GM18867 (cell line): ENCODE results near the gene COPG1.
A peak's percentile ranks its signal among the peaks of the same experiment; 100 is the strongest.

Experiments used
- ATAC-seq: cut with Tn5 transposase; IDR thresholded peaks from one replicate; pipeline ENCODE4 v1.9.1; 2021; ENCODE audit warnings: mild to moderate bottlenecking, moderate library complexity; ENCODE audit not compliant: unreplicated experiment

The COPG1 gene

DNA sequence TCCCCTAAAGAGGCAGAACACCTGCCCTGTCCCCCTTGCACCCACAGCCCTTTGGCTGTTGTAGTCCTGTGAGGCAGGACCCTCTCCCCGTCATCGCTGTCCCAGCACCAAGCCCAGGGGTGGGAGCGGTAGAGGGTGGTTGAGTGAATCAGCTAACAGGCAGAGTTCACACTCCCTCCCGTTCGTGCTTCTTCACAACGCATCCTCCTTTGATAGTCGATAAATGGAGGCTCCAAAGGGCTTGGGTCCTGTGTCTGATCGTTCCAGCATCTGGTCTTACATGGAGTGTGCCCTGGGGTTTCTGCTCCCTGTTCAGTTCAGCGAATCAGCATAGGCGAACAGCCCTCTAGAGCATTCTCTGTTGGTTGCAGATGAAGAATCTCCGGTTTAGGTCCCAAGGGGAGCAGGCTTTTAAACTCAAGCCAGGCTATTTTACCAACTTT is 28.4 kb downstream of the COPG1 start:
- no peak for ATAC-seq

DNA sequence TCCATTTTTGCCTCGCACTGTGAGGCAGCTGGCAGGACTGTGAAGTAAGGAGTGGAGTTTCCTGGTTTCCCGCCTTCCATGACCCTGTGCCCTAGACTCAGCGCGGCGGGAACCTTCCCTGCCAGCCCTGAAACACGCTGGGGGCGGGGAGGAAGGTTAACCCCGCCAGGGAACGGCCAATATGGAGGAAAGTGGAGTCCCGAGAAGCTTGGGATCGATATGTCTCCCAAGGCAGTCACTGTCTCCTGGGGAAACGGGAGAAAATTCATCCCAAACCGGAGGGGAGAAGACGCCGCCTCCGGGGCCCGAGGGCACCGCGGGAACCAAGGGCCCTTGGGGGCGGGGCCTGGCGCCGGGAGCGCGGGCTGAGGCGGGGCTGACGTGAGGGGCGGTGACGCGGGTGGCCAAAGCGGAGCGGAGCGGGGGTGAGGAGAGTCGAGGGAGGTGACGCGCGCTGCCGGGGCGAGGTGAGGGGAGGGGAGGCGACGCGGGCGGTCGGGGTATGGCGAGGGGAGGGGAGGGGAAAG is 29.1 kb downstream of the COPG1 start, which contains the start of gene HMCES:
TSS of gene HMCES (plus strand) at position 432 of the 527 bp plus-strand sequence. CDS start 863 bp downstream, outside the sequence.
- ATAC-seq, result peak; percentile 52

DNA sequence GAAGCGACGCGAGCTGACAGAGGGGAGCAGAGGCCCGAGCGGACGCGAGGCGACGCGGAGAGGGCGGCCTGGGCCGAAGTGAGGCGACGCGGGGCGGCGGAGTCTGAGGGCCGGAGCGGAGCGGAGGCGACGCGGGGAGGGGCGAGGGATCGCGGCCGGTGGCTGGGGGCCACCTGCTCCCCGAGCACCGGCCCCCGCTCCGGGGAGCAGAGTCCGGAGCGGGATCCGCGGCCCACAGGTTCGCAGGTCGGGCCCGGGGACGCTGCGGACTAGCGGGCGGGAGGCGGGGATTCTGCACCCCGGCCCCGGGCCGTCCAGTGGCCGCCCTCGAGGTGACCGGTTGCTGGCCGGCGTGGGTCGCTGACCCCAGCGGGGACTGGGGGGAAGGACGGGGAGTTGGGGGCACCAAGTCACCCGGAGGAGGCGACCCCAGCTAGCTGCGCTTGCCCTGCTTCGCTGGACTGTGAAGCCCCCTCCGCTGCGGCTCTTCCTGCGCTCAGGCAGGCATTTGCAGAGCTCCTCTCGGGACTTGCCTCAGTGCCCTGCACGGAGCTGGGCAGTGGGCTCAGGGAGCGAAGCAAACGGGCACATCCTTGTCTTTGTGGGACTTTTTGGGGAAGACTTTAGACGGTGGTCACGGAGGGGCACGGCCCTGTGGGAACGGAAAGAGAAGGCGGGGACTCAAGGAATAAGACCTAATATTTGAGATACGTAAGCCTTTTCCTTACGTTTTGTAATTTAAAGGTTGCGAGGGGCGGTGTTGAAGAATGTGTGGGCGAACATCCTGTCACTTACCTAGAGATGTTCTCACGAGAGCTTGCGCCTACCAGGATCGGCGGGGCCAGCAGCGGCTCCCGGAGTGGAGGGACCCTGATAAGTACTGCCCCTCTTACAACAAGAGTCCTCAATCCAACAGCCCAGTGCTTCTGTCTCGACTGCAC is 29.8 kb downstream of the COPG1 start:
- ATAC-seq, result peak; percentile 5

DNA sequence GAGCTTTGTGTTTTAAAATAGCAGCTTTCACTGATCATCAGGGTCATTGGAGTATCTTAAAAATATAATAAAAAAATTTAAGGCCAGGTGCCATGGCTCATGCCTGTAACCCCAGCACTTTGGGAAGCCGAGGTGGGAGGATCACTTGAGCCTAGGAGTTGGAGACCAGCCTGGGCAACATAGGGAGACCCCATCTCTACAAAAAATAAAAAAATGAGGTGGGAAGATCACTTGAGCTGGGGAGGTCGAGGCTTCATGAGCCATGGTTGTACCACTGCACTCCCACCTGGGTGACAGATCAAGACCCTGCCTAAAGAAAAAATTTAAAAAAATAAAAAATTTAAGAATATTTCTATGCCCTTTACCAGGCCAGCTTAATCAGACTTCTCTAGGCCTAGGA is 30.8 kb downstream of the COPG1 start:
- ATAC-seq, result no peak

DNA sequence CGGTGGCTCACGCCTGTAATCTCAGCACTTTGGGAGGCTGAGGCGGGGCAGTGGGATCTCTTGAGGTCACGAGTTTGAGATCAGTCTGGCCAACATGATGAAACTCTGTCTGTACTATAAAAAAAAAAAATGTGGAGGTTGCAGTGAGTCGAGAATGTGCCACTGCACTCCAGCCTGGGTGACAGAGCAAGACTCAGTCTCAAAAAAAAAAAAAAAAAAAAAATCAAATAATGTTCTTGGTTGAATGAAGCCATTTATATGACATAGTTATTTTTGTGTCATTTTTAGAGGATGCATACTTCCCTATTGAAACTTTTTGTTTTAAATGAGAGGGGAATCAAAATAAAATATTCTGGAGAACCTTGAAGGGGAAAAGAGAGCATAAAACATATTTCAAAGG is 32.3 kb downstream of the COPG1 start:
- no peak for ATAC-seq

DNA sequence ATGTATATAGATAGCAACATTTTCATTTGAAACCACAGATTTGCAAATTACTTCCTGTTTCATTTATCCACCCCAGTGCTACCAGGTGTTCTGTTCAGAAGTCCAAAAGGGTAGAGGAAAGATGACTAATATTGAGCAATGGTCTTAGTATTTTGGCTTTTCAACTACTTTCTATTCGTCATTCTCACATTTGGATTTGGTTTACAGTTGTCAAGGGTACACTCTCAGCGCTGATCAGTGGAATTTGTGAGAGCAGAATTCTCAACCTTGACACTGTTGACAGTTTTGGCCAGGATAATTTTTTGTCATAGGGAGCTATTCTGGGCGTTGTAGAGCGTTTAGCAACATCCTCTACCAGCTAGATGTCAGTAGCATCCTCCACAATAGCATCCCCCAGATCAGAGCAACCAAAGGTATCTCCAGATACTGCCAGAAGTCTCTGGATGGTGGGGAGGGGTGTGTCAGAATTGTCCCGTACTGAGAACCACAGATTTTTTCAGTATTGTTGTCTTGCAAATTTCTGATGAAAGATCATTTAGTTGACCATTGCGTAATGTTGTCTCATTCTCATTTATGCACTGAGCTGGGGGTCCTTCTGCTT is 33.4 kb downstream of the COPG1 start:
- peak; percentile 71 for ATAC-seq

DNA sequence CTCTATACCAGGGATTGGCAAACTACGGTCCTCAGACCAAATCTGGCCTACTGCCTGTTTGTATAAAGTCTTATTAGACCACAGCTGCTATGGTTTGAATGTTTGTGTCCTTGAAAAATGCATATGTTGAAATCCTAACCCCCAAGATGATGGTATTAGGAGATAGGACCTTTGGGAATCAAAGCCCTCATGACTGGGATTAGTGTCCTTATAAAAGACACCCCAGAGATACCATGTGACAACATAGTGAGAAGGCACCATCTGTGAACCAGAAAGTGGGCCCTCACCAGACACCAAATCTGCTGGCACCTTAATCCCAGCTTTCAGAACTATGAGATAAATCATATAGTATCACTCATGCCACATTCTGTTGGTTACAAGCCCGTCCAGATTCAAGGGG is 36.7 kb downstream of the COPG1 start:
- ATAC-seq, result no peak

DNA sequence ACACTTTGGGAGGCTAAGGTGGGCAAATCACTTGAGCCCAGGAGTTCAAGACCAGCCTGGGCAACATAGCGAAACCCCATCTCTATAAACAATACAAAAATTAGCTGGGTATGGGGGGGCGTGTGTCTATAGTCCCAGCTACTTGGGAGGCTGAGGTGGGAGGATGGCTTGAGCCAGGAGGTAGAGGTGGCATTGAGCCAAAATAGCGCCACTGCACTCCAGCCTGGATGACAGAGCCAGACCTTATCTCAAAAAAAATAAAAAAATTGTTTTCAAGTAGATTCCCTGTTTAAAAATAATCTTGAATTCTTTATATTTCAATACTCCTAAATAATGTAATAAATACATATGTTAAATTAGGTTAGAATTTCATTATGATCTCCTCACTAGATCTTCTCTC is 39.0 kb downstream of the COPG1 start:
- no peak for ATAC-seq

DNA sequence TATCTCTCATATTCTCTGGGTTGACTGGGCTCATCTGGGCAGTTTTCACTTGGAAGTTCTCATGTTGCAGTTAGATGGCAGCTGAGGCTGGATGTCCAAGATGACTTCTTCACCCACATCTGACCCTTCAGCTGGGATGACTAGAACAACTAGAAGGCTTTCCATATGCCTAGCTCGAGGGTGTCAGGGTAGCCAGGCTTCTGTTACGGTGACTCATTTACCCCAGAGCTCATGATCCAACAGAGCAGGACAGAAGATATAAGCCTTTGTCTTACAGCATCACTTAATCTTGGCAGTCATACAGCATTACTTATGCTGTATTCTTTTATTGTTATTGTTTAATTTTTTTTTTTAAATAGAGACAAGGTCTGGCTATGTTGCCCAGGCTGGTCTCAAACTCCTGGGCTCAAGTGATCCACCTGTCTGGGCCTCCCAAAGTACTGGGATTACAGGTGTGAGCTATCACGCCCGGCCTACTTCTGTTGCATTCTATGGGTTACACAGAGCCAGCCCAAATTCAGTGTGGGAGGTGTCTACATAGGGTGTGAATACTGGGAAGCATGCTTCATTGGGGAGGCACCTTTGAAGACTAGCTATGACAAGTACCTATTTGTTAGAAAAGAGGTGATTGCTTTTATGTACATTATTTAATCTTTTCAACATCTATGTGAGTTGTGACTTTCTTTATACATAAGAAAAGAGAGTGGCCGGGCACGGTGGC is 40.0 kb downstream of the COPG1 start:
- no peak for ATAC-seq

DNA sequence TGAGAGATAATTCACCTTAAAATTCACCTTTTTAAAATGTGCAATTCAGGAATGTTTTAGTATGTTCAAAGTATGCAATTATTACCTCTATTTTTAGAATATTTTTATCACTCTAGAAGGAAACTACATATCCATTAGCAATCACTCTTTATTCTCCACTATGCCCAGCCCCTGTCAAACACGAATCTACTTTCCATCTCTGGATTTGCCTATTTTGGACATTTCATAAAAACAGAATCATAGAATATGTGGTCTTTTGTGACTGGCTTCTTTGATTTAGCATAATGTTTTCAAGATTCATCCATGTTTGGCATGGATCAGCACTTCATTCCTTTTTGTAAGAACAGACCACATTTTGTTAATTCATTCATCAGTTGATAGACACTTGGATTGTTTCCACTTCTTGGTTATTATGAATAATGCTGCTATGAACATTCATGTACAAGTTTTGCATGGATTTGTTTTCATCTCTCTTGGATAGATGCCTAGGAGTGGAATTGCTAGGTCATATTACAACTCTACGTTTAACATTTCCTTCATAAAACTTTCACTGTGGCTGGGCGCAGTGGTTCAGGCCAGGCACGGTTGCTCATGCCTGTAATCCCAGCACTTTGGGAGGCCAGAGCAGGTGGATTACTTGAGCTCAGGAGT is 42.0 kb downstream of the COPG1 start:
- no peak for ATAC-seq

DNA sequence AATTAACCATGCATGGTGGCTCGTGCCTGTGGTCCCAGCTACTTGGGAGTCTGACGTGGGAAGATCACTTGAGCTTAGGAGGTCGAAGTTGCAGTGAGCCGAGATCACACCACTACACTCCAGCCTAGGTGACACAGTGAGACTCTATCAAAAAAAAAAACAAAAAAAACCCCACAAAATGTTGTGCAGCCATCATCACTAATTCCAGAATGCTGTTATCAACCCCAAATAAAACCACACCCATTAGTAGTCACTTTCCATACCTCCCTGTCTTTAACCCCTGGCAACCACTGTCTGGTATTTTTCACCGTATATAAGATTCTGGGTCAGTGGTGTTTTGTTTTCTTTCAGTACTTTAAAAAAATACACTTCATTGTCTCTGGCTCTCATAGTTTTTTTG is 45.9 kb downstream of the COPG1 start:
- ATAC-seq, result no peak

DNA sequence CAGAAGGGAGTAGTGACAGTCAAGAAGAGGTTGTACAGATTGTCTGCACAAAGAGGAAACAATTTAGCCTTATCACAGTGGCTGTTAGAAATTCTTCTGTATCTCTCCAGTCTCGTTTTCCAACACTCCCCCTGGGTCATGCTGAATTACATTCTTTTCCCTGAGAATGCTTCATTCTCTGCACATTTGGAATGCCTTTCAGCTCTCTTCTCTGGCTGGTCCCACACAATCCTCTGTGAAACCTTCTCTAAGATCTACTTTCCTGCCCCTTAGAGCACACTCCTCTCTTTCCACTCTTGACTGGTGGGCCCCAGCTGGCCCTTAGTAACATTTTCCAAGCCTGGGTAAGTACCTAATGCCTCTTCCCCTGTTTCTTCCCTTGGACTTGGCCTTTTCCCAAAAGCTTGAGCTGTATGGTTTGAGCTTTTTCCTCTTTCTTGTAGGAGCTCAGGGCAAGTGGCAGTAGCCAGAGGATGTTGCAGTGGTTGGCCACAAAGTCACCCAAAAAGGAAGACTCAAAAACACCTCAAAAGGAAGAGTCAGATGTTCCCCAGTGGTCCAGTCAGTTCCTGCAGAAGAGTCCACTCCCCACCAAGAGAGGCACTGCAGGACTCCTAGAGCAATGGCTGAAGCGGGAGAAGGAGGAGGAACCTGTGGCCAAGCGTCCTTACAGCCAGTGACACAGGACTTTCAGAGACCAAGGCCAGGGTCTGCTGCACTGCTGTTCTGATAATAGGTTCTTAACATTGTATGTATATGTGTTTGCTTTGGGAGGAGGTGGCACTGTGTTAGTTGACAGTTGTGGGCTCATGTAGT is 54.9 kb downstream of the COPG1 start:
- no peak for ATAC-seq

DNA sequence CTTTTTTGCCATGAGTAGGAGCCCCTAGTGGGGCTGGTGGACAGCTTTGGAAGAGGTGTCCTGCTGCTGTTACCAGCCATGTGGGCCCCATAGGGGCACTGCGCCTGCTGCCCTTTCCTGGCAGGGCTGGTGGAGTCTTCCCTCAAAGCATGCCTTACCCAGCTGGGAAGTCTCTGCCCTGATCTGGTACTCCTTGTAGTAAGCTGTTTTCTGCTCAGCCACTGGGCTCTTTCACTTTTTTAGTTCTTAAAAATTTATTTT is 55.5 kb downstream of the COPG1 start:
- ATAC-seq, result no peak

DNA sequence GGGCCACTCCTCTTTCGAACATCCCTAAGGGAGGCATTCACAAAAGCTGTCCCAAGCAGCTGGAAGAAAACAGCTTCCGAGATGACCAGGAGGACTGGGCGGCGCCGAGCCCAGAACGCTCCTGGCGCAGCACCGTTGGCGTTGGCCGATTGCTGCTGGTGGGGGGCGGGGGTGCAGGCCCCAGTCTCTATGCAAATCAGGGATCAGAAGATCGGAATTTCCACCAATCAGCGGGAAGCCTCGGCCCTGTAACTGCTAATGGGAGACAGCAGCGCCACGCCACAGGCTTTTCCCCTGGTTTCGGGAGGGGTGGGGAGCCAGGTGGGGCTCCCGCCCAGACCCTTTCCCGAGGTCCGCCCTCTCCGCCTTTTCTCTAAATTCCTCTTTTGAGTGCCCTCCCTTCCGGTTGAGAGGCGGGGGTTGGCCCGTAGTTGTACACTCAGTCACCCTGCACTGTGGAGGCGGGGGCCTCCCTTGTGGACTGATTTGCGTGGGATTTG is 56.2 kb downstream of the COPG1 start:
- ATAC-seq, result no peak

DNA sequence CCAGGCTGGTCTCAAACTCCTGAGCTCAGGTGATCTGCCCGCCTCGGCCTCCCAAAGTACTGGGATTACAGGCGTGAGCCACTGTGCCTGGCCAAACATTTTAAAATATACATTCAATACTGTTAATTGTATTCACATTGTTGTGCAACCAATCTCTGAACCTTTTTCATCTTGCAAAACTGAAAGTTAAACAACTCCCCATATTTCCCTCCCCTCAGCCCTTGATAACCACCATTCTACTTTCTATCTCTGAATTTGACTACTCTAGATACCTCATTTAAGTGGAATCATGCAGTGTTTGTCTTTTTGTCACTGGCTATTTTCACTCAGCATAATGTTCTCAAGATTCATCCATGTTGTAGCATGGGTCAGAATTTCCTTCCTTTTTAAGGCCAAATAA is 59.2 kb downstream of the COPG1 start:
- no peak for ATAC-seq

DNA sequence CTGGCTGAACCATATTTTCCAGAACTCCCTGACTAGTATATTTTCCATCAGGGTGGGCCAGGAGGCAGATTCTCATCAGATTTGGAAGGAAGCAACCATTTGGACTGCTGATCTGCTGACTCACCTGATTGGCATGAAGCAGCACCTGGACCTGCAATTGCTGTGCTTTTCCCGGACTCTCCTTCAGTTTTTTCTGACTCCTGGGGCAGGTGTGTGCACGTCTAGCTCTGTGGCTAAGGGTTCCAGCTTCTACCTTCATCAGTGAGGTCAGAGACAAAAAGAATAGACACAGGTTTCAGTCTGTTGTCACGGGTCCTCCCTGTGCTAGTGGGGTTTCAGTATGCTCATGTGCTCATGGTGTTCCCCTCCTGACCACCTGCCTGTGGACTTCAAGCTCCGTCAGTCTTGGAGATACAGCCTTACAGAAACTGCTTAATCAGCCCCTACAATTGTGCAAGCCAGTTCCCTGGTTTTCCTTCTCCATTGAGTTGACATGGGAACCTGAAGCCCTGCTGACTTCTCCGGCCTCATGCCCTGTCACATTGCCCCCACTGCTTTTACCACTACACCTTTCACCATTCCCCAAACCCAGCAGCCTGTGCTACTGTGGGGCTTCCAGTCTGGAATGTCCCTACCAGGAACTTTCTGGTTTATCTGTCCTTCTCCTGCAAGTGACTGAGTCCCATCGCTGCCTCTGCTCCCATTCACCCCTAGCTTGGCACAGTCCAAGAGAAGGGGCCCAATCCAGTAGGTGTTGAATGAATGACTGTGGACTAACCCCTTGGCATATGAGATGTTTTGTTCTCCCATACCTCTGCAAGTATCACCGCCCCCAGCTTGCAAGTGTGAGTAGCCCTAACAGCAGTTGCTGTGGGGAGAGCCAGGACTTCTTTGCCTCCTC is 61.0 kb downstream of the COPG1 start:
- no peak for ATAC-seq

DNA sequence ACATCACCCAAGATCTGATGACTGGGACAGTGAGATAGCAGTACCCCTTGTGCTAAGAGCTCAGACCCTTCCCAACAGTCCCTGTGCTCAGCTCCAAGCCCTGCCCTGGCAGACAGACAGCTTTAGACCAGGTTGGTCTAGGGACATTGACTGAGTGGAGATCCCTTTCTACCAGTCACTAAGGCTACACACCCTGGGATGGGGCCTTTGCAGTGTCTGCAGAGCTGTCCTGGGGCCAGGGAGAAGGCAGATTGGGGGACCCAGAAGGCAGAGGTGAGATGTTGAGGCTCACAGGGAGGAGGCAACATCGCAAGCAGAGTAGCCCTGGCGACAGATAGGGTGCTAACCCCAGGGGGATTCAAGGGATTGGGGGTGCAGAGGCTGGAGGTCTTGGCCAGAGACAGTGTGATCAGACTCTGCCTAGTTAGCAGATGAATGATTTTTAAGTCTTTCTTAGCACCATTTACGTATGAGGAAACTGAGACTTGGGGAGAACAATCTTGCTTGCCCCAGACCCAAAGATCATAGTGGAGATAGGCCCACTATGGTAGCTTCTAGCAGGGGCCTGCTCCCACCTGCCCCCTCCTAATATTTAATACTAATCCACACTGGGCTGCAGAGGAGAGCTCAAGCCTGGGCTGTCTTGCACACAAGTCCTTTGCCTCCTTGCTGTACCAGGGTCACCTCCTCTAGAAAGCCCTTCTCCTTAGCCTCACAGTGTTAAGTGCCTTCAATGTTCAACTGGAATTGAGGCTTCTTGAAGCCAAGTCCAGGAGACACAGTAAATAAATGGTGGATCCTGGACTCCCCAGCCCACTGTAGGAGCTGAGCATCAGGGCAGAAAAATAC is 61.9 kb downstream of the COPG1 start:
- ATAC-seq, result no peak

DNA sequence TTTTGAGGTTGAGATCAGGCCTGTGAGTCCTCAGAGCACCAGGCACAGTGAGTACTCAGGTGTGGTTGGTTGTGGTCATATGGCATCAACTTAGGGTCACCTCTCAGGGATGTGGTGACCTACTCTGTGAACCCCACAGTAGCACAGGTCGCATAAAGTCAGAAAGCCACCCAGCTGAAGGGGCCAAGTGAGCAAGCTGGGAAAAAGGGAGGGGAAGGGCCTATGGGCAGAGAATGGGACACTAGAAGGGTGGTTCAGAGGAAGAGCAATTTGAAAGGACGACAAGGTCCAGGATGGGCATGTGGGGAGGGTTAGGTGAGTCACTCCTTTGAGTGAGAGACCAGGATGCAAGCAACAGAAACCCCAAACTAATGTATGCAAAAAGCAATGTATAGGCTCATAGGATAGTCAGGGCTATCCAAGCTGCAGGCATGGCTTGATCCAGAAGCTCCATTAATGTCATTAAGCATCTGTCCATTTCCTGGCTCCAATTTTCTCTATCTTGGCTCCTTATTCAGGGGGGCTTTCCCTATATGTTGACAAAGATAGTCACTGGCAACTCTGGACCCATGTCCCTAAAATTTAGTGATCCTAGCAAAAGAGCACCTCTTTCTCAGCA is 62.7 kb downstream of the COPG1 start:
- no peak for ATAC-seq
